C4-2B (cell line): ENCODE measurements around the gene SORCS2.

Experiments used
- CTCF ChIP-seq: fragments of 450-650 bp; conservative IDR thresholded peaks from 2 replicates; pipeline ENCODE4 v1.5.1; 2017; ENCODE audit warnings: mild to moderate bottlenecking
- ZFX ChIP-seq: fragments of 450-650 bp; IDR thresholded peaks from 2 replicates; pipeline ENCODE4 v1.6.1; 2017

- TF ChIP-seq CTCF (no peak), ZFX (no peak)
Measured at GRCh38 chr4:7674706-7675105, 482.4 kb downstream of the SORCS2 start.
